HG03045 (cell line): Measurements from ENCODE around the gene ASPN.

Experiments
- ATAC-seq: cut with Tn5 transposase; IDR thresholded peaks from one replicate; pipeline ENCODE4 v1.9.1; 2021; ENCODE audit warnings: mild to moderate bottlenecking, moderate library complexity; ENCODE audit not compliant: unreplicated experiment

Gene ASPN

GRCh38 chr9:92506184-92506857 is 24.0 kb upstream of the ASPN start:
- ATAC-seq, result no peak

DNA sequence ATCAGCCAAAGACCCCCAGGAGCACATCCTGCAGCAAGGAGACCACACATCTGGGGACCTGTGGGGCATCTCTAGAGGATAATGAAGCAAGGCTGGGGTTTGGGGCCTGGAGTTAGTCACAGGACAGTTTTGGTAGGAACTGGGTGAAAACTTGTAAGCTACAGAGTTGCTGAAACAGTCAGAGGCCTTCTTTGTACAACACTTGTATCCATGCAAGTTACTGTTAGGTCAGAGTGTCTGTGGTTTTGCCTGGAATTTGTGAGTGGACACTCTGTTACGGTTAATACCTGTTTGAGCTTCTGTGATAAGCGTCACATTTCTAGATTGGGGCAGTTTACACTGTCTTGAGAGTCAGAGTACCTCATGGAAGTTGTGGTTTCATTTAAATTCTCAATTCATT is 22.6 kb upstream of the ASPN start:
- ATAC-seq, result no peak

DNA sequence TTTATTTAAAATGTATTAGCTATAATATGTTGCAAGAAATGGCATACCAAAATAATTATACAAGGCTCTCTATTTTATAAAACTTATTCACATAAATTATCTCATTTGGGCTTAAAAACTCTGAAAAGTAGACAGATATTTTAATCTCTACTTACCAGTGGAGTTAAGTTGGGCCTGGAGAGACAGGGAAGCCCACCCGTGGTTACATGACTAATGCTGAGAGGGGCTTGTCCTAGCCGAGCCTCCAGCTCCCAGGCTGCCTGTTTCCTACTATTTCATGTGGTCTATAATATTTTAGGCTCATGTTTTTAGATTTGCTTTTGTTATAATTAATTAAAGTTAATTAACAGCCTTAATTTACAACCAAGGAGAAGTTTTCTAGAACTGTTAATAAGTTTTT is 20.9 kb upstream of the ASPN start:
- no peak for ATAC-seq

DNA sequence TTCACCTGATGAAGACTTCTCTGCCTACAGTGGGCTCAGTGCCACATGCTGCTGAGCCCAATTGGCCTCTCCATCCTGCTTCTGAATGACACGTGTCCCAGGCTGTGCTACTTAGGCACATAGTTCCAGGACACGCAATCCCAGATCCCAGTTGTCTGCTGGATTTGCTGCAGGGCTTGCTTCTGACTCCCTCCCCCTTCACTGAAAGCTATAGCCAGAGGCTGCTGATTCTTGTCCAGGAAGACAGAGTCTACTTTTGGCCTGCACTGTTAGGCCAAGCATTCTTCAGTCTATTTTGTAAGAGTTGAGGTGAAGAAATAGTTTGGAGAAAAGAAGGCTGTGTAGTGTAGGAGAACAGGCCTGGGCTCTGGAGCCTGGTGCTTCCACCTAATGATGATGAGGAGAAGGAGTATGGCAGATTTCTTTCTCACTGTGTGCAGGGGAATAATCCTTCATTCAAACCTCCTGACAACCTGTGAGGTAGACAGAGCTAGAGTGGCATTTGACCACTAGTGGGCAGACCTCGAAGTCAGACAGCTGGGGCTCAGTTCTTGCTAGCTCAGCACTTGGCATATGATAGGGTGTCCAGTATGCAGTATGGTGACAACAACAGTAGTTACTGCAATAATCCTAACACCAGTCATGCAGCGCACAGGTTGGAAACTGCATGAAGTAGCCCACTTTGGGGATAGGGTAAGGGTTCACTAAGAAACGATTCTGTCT is 19.5 kb upstream of the ASPN start:
- no peak for ATAC-seq

DNA sequence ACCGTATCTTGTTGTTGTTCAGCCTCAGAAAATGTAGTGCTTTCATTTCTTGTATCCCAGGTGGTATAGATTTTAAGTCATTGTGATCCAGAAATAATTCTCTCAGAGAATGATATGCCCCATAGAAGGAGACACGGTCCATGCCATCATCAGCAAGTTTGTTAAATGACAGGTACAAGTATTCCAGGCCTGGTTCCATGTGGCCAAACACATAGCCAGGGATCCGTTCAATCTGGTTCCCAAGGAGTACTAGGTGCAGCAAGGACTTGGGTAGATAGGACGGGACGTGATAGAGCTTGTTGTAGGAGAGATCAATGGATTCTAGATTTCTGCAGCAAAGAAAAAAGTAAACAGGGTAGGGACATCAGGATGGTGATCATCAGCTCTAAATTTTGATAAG is 18.4 kb upstream of the ASPN start:
- ATAC-seq, result no peak

GRCh38 chr9:92499701-92500100 is 17.4 kb upstream of the ASPN start:
- no peak for ATAC-seq

GRCh38 chr9:92496396-92497176 is 14.3 kb upstream of the ASPN start:
- no peak for ATAC-seq

DNA sequence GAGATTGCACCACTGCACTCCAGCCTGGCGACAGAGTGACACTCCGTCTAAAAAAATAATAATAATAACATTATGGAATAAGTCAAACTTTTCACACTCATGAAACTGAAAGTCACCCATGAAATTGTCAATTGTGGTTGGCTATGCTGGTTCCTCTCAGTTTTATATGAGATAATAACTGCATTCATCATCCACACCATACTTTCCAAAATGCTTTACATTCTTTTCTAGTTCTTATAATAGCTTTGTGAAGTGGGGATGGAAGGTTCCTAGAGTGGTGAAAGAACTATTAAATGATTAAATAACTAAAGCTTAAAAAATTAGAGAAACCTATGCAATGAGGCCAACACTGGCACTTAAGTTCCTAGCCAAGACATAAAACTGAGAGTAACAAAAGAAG is 12.6 kb upstream of the ASPN start:
- no peak for ATAC-seq

DNA sequence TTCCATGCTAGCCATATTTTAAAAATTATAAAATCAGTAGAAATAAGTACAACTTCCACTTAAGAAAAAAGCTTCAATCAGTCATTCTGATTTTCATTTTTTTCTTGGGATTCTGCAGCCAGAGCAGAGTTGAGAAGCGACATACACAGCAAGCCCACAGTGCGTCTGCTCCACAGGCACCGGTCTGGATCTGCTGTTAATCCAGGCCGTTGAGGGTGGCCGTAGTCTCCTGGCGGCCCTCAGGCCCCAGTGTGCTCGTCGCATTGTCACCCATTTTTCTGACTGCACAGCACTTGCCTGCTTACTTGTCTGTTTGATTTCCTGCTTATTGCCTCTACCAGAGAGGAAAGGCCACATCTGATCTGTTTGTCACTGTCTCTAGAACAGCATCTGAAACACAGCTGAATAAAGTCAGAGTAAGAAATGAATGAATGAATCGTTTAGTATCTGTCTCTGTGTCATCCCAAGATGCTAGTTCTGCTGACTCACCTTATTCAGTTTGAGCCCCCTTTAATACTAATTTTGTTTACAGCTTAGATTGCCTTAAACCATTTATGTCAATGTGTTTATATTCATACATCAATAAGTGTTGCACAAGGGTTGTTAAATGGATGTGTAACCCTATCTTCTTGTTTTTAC is 11.6 kb upstream of the ASPN start:
- no peak for ATAC-seq

DNA sequence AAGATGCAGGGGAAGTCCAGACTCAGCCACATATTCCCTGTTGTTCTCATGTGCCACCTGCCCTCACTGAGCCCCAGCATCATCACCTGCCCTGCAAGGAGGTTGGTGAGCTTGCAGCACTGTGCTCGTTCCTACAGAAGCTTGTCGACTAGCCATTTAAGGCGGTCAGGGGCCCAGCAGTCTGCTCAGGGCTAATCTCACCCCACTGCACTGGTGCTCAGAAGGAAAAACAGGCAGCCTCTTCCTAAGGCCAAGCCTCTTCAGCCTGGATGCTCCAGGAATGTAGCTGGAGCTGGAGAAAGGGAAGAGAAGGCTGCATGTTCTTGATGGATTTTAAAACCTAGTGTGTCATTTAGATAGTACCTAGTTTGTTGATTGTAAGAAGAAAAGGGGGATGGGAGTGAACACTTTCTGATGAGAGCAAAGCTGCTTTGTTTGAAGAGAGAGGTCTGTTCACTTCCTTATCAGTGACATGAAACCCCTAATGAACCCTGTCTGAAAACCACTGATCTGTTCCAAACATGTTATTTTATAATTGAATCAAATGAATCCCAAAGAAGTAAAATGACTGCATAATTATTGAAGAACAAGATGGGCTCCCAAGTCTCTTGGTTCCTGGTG is 10.6 kb upstream of the ASPN start:
- ATAC-seq, result no peak

GRCh38 chr9:92488681-92489550 is 6.6 kb upstream of the ASPN start:
- ATAC-seq, result no peak

DNA sequence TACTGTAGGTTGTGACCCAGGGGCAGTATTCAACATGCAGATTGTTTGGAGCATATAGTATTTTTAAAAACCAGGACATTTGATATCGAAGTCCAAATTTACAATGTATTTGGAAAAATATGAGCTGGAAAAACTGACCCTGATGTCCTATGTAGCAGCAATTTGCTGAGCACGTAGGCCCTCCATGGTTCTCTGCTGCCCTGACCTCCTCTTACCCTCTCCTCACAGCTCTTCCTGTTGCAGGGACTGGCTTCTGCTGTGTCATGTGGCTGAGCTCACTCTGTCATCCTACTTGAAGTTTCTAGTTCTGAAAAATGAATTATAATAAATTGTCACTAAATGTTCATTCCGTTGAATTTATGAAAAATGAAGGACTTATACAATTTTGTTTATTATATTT is 4.1 kb upstream of the ASPN start:
- no peak for ATAC-seq

DNA sequence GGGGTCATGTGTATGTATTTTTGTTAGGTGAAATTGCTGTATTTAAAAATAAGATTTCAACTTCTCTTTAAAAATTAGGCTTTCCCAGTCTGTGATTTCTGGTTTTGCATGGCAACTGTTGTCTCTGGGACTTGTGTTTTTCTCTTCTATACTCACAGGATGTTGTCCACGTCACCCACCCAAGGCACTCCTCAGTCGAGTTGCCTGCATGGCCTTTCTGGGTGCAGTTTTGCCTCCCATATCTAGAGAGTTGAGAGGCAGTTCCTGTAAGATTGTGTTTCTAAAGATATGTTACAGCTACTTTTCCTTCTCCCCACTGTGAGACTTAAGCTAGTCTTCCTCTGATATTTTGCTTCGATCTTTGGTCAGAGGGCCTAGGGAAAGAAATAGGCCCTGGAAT is 2.3 kb upstream of the ASPN start:
- ATAC-seq, result no peak

- ATAC-seq, result no peak
These were observed 1.6 kb upstream of the ASPN start for GRCh38 chr9:92483627-92484545.

DNA sequence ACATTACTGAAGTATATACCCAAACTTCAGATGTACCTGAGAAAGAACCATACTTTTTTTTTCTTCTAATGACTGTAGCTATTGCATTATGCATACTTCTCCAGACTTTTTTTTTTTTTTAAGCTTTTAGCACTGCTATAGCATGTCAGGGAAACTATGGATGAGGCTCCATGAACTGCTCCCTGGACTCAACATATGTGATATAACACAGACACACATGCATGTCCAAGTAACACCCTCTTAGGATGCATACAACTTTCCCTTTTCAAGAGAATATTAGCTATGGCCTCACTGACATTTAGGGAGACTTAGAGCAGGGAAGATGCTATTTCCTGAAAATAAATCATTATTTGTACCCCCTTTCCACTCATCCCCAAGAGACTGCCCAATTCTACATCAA is 499 bp upstream of the ASPN start:
- no peak for ATAC-seq

- ATAC-seq, result no peak
These were observed 1.2 kb downstream of the ASPN start for GRCh38 chr9:92480986-92481633.

DNA sequence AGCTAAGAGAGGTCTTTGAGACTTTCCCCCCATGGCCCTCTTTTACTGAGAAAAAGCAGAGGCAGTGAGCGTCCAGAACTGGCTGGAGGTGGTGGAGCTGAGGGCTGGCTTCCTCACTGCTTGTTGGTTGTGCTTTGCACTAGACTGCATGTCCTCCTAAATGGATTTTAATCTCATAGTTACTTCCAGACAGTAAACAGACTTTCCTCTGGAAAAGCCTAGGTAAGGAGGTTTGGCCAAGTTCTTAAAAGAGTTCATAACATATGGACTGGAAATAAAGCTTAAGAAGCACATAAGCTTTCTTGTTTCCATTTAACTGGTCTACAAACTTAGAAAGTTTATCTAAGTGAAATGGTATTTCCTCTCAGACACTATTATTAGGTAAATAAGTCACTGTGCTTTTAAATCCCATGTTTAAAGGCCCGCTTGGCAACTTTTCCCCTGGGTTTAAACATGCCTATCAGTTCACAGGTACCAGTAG is 2.0 kb downstream of the ASPN start:
- no peak for ATAC-seq

DNA sequence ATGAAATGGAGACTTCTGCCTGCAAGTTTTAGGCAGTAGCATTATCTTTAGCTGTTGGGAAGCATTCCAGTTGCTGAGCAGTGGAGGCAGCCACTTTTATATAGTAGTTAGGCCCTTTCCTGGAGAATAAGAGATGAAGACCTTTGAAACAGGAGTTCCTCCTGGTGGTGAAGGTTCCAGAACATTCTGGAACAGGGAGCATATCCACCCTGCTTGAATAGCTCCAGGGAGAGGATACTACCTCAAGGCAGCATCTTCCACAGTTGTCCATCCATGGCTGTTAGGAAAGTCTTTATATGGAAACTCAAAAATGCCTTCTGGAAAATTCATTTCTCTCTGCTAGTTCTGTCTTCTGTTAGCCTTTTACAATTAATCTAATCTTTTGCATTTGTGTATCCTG is 3.0 kb downstream of the ASPN start:
- ATAC-seq, result no peak
